Tibial nerve (tissue), 4 donors: ENCODE results near the gene DTX4.
A peak's percentile ranks its signal among the peaks of the same experiment; 100 is the strongest.

Experiments used
- EP300 ChIP-seq, 2 donors: sonication (generic); formaldehyde crosslinking; IDR thresholded peaks; one replicate each; pipeline ENCODE4 v1.6.1; 2017; ENCODE audit warnings: antibody characterized with exemption in 2 of 2, mild to moderate bottlenecking in 1 of 2
- POLR2A ChIP-seq, 2 donors: fragments of 450-650 bp; IDR thresholded peaks; one replicate each; pipeline ENCODE4 v1.6.1; 2017; ENCODE audit warnings: antibody characterized with exemption in 2 of 2, mild to moderate bottlenecking in 2 of 2, moderate library complexity in 2 of 2
- TF ChIP-seq, protein P1 (sequence below), 5 experiments: fragments of 200-600 bp in 3 of 5; fragments of 450-650 bp in 2 of 5; sonication (generic) in 3 of 5; IDR thresholded peaks; one replicate each; pipeline ENCODE4 v1.5.1; 2016 to 2019; ENCODE audit warnings: antibody characterized with exemption in 5 of 5, mild to moderate bottlenecking in 3 of 5, moderate library complexity in 2 of 5

DNA sequence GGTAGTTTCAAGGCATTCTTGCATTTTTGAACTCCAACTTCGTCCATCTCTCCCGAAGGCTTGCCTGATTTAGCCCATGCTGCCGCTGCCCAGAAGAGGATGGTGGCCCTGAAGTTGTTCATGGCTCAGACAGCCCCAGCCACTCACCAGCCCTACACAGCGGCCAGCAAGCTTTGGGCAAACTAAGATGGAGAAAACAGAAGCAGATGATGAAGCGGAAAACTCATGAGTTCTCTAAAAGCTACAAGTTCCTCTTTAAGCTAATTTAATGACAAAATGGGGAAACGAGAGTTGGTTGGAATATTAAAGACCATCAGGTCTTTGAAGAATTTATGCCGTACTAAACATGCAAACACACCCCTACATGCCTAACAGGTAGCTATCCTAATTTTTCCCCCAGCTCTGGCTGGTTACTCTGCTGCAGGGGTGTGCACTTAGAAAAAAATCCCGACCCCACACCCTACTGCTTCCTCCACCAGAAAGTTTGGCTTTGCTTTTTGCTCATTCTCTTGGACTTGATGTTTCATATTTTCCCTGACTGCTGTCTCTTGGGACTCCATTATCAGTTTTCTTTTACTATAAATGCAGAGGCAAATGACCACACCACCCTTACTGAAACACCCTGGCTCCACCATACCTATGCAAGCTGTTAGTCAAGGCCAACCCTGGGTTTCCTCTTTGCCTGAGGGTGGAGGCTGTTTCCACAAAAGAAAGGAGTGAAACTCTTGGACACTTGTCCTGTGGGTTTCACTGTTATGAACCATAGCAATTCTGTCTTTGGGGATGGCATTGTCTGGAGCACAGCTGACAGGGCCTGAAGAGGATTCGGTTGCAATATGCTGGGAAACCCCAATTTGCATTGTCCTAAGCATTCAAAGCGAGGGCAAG is 41.1 kb downstream of the DTX4 start, which contains the start of gene MPEG1:
- TF ChIP-seq POLR2A (IDR thresholded peaks at IDR 0.05) (no peak), EP300 (IDR thresholded peaks at IDR 0.05) (peak in 1 of 2 donors; percentile 54)
- TF ChIP-seq, protein P1, sequence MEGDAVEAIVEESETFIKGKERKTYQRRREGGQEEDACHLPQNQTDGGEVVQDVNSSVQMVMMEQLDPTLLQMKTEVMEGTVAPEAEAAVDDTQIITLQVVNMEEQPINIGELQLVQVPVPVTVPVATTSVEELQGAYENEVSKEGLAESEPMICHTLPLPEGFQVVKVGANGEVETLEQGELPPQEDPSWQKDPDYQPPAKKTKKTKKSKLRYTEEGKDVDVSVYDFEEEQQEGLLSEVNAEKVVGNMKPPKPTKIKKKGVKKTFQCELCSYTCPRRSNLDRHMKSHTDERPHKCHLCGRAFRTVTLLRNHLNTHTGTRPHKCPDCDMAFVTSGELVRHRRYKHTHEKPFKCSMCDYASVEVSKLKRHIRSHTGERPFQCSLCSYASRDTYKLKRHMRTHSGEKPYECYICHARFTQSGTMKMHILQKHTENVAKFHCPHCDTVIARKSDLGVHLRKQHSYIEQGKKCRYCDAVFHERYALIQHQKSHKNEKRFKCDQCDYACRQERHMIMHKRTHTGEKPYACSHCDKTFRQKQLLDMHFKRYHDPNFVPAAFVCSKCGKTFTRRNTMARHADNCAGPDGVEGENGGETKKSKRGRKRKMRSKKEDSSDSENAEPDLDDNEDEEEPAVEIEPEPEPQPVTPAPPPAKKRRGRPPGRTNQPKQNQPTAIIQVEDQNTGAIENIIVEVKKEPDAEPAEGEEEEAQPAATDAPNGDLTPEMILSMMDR (IDR thresholded peaks at IDR 0.05): no peak
